Measurements from ENCODE around the gene MRC2. TPM values are rescaled to one million over a fixed set of nuclear protein-coding genes. Genes with fewer than 3 reads are reported as not detected.

Gene MRC2
- total and polyA plus RNA-seq, 3 donors from 2014 or later, result 32.9 to 60.9 (median 40.3) TPM

- TF ChIP-seq POLR2A (IDR thresholded peaks at IDR 0.05), result no peak
- TF ChIP-seq CTCF (IDR thresholded peaks at IDR 0.05), result no peak
- Histone ChIP-seq H3K36me3 (ENCODE audit: low read depth, missing control alignments) (no peaks in the 10 kb centered on the region), H3K9me3 (no peaks in the 10 kb centered on the region), H3K4me3 (no peak overlapping the region), H3K27me3 (no peaks in the 10 kb centered on the region), H3K27ac (no peak overlapping the region), H3K4me1 (peaks cover 52% of the 10 kb centered on the region)
- intact Hi-C loops (cut with DNase I; ENCODE audit: low total_unique reads), result no loop called here
- WGBS, 2 donors, result 19 to 38% methylated on average over 18 to 19 of the region's 19 CpGs
- peak; percentile 62 for DNase-seq
Observed at GRCh38 chr17:62653826-62654761, 26.6 kb downstream of the MRC2 start.

GRCh38 chr17:62655656-62656055, 28.2 kb downstream of the MRC2 start:
- Histone ChIP-seq H3K4me3 (no peak overlapping the region), H3K36me3 (ENCODE audit: low read depth, missing control alignments) (no peaks in the 10 kb centered on the region), H3K27me3 (no peaks in the 10 kb centered on the region), H3K9me3 (no peaks in the 10 kb centered on the region), H3K27ac (no peak overlapping the region), H3K4me1 (peaks cover 52% of the 10 kb centered on the region)
- WGBS, 2 donors, result 52 to 63% methylated on average over 6 of the region's 6 CpGs
- no peak for DNase-seq
- intact Hi-C loops (cut with DNase I; ENCODE audit: low total_unique reads), result no loop called here
- no peak for TF ChIP-seq POLR2A (IDR thresholded peaks at IDR 0.05)
- no peak for TF ChIP-seq CTCF (IDR thresholded peaks at IDR 0.05)

GRCh38 chr17:62656446-62656845, 29.0 kb downstream of the MRC2 start:
- no peaks in the 10 kb centered on the region for H3K36me3 ChIP-seq (ENCODE audit: low read depth, missing control alignments)
- WGBS, 2 donors, result 30 to 33% methylated on average over 1 of the region's 1 CpG
- DNase-seq, result no peak
- H3K27me3 ChIP-seq, result no peaks in the 10 kb centered on the region
- no peaks in the 10 kb centered on the region for H3K9me3 ChIP-seq
- no peak overlapping the region for H3K4me3 ChIP-seq
- intact Hi-C loops (cut with DNase I; ENCODE audit: low total_unique reads), result no loop called here
- H3K4me1 ChIP-seq, result peaks cover 52% of the 10 kb centered on the region
- TF ChIP-seq CTCF (IDR thresholded peaks at IDR 0.05), result no peak
- no peak for TF ChIP-seq POLR2A (IDR thresholded peaks at IDR 0.05)
- H3K27ac ChIP-seq, result no peak overlapping the region

GRCh38 chr17:62657145-62657665, 29.7 kb downstream of the MRC2 start:
- H3K36me3 ChIP-seq (ENCODE audit: low read depth, missing control alignments), result no peaks in the 10 kb centered on the region
- 89 to 99% methylated on average over 2 to 3 of the region's 3 CpGs for WGBS, 2 donors
- H3K4me3 ChIP-seq, result no peak overlapping the region
- H3K27ac ChIP-seq, result no peak overlapping the region
- TF ChIP-seq CTCF (IDR thresholded peaks at IDR 0.05), result no peak
- no peak for TF ChIP-seq POLR2A (IDR thresholded peaks at IDR 0.05)
- peaks cover 49% of the 10 kb centered on the region for H3K4me1 ChIP-seq
- no peaks in the 10 kb centered on the region for H3K27me3 ChIP-seq
- no peaks in the 10 kb centered on the region for H3K9me3 ChIP-seq
- intact Hi-C loops (cut with DNase I; ENCODE audit: low total_unique reads), result no loop called here
- no peak for DNase-seq
